Gastroesophageal sphincter (tissue), 4 donors: ENCODE results near the gene DPYD. TPM values are rescaled to one million over a fixed set of nuclear protein-coding genes. Genes with fewer than 3 reads are reported as not detected.

Experiments
- ATAC-seq: fragments of 150-250 bp; one replicate; pipeline ENCODE4 v1.9.1; 2016; ENCODE audit warnings: mild to moderate bottlenecking, moderate library complexity
- H3K27ac ChIP-seq, 4 donors: fragments of 200-600 bp; sonication (generic) in 3 of 4; 1 replicate in 3 of 4; 2 replicates in 1 of 4; pipeline ENCODE4 v1.5.1; 2016 to 2019
- H3K27me3 ChIP-seq: fragments of 200-600 bp; sonication (generic); one replicate; pipeline ENCODE4 v1.5.1; 2019
- H3K36me3 ChIP-seq, 2 donors: fragments of 200-600 bp; sonication (generic); one replicate each; pipeline ENCODE4 v1.5.1; 2019; ENCODE audit warnings: control low read depth in 1 of 2
- H3K4me1 ChIP-seq, 3 donors: fragments of 200-600 bp; sonication (generic); 1 replicate in 2 of 3; 2 replicates in 1 of 3; pipeline ENCODE4 v1.5.1; 2016 to 2019; ENCODE audit warnings: control low read depth in 2 of 3
- H3K4me3 ChIP-seq, 2 donors: fragments of 200-600 bp; sonication (generic); one replicate each; pipeline ENCODE4 v1.5.1; 2019; ENCODE audit warnings: mild to moderate bottlenecking in 1 of 2, moderate library complexity in 1 of 2
- H3K9me3 ChIP-seq, 3 donors: fragments of 200-600 bp; sonication (generic); one replicate each; pipeline ENCODE4 v1.5.1; 2017 to 2019; ENCODE audit warnings: control low read depth in 2 of 3
- EP300 ChIP-seq: sonication (generic); formaldehyde crosslinking; IDR thresholded peaks from one replicate; pipeline ENCODE4 v1.6.1; 2017; ENCODE audit warnings: antibody characterized with exemption, mild to moderate bottlenecking
- POLR2A ChIP-seq, 2 donors: fragments of 450-650 bp; IDR thresholded peaks; one replicate each; pipeline ENCODE4 v1.6.1; 2017; ENCODE audit warnings: antibody characterized with exemption in 2 of 2, mild to moderate bottlenecking in 2 of 2, moderate library complexity in 1 of 2
- POLR2AphosphoS5 ChIP-seq: sonication (generic); formaldehyde crosslinking; IDR thresholded peaks from one replicate; pipeline ENCODE4 v1.6.1; 2017; ENCODE audit warnings: antibody characterized with exemption
- WGBS, 2 donors: methylation state at CpG; one replicate each; pipeline ENCODE4 v1.1.5; 2018; ENCODE audit warnings: low coverage in 1 of 2; 5-methylcytosine and 5-hydroxymethylcytosine counted together
- total RNA-seq, 4 donors: library from RNA; depleted of rRNA; stranded (reverse); fragments of >200 nt; gene quantifications; one replicate each; pipeline ENCODE4 v1.1.0, GENCODE V29; 2016
- TF ChIP-seq, protein P1 (sequence below), 4 experiments: fragments of 200-600 bp in 2 of 4; fragments of 450-650 bp in 2 of 4; sonication (generic) in 1 of 4; IDR thresholded peaks; one replicate each; pipeline ENCODE4 v1.5.1; 2017 to 2019; ENCODE audit warnings: antibody characterized with exemption in 4 of 4, mild to moderate bottlenecking in 2 of 4, moderate library complexity in 2 of 4

The DPYD gene
- total RNA-seq, 4 donors from 2014 or later, result 31.2 to 53.0 (median 43.2) TPM

DNA sequence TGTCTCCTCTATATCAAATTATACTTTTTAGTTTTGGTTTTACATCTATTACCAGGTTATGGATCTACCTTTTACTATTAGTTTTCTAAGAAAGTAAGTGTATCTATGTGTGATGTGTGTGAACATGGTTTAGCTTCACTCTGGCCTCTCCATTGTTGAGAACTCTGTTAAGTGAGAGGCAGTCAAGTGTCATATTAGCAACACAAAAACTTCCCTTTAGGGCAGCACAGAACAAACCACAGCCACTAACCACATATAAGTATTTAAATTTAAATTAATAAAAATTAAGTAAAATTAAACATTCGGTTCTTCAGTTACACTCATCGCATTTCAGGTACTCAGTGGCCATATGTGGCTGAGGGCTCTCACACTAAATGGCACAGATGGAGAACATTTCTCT is 96.6 kb downstream of the DPYD start:
- ATAC-seq, result no peak
- Histone ChIP-seq H3K27me3 (no peaks in the 10 kb centered on the region), H3K27ac (no peak overlapping the region), H3K4me3 (no peak overlapping the region), H3K9me3 (no peaks in the 10 kb centered on the region), H3K4me1 (no peaks in the 10 kb centered on the region), H3K36me3 (no peaks in the 10 kb centered on the region)
- WGBS, 2 donors, result 86 to 91% methylated on average over 1 to 2 of the region's 2 CpGs
- no peak for TF ChIP-seq EP300
- no peak for TF ChIP-seq POLR2A (IDR thresholded peaks at IDR 0.05)
- TF ChIP-seq POLR2AphosphoS5, result no peak
- TF ChIP-seq, protein P1, sequence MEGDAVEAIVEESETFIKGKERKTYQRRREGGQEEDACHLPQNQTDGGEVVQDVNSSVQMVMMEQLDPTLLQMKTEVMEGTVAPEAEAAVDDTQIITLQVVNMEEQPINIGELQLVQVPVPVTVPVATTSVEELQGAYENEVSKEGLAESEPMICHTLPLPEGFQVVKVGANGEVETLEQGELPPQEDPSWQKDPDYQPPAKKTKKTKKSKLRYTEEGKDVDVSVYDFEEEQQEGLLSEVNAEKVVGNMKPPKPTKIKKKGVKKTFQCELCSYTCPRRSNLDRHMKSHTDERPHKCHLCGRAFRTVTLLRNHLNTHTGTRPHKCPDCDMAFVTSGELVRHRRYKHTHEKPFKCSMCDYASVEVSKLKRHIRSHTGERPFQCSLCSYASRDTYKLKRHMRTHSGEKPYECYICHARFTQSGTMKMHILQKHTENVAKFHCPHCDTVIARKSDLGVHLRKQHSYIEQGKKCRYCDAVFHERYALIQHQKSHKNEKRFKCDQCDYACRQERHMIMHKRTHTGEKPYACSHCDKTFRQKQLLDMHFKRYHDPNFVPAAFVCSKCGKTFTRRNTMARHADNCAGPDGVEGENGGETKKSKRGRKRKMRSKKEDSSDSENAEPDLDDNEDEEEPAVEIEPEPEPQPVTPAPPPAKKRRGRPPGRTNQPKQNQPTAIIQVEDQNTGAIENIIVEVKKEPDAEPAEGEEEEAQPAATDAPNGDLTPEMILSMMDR (IDR thresholded peaks at IDR 0.05), result no peak

DNA sequence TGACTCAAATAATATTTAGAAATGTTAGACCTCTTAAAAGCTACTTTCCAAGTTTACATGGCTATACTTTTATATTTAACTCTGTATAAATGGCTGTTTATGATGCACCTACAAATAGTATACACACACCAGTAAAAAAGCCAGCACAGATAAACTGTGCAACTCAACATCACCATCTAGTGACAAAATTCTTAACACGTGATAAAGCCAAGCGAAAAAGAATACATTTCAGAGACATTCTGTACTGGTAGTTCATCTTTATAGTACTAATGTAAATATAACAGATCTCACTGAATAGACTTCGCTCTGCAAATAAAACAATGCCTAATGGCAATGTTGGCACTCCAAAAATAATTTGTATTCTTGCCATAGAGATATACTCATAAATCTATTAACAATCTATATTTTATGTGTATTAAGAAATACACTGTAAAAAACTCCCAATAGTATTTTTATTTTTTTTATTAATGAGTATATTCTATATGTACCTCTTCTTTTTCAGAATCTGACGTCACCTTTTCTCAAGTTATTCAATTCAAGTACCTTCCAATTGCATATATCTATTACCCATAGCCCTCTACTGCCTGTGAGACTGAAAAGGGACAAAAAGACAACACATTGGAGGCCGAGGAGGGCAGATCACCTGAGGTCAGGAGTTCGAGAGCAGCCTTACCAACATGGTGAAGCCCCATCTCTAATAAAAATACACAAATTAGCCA is 100.2 kb downstream of the DPYD start:
- ATAC-seq, result no peak
- Histone ChIP-seq H3K27ac (no peak overlapping the region), H3K9me3 (no peaks in the 10 kb centered on the region), H3K27me3 (no peaks in the 10 kb centered on the region), H3K4me1 (no peaks in the 10 kb centered on the region), H3K4me3 (no peak overlapping the region), H3K36me3 (no peaks in the 10 kb centered on the region)
- TF ChIP-seq POLR2AphosphoS5, result no peak
- TF ChIP-seq, protein P1 (IDR thresholded peaks at IDR 0.05), result peak in 3 of 4 experiments; percentile 11 to 47 (median 23)
- WGBS, 2 donors, result 46 to 64% methylated on average over 4 to 6 of the region's 6 CpGs

DNA sequence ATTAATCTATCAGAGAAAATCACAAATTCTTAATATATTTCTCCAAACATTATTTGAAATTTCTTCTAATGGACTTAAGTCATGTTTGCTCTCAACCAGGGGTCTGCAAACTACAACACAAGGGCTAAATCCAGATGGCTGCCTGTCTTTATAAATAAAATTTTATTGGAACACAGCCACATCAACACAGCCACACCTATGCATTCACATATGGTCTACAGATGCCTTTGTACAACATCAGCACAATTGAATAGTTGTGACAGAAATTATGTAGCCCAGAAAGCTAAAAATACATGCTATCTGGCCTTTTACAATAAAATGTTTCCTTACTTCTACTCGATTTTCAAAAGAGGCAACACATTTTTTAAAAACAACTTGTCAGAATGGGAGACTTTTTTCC is 103.9 kb downstream of the DPYD start:
- 70 to 77% methylated on average over 1 of the region's 1 CpG for WGBS, 2 donors
- H3K27me3 ChIP-seq, result no peaks in the 10 kb centered on the region
- ATAC-seq, result no peak

DNA sequence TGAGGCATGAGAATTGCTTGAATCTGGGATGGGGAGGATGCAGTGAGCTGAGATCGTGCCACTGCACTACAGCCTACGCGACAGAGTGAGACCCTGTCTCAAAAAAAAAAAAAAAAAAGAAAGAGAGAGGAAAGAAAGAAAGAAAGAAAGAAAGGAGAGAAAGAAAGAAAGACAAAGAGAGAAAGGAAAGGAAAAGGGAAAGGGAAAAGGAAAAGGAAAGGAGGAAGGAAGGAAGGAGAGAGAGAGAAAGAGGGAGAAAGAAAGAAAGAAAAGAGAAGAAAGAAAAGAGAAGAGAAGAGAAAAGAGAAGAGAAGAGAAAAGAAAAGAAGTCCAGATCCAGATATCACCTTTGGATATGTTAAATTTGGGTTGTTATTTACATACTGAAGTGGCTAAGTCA is 106.0 kb downstream of the DPYD start:
- WGBS, 2 donors, result no CpG with 5 or more reads among the region's 3 CpGs
- Histone ChIP-seq H3K4me1 (no peaks in the 10 kb centered on the region), H3K27ac (no peak overlapping the region), H3K36me3 (no peaks in the 10 kb centered on the region), H3K4me3 (no peak overlapping the region), H3K9me3 (no peaks in the 10 kb centered on the region), H3K27me3 (no peaks in the 10 kb centered on the region)
- TF ChIP-seq, protein P1 (IDR thresholded peaks at IDR 0.05), result no peak
- TF ChIP-seq POLR2AphosphoS5 (no peak), POLR2A (IDR thresholded peaks at IDR 0.05) (no peak), EP300 (no peak)
- no peak for ATAC-seq

More for the DNA sequence above, 103.9 kb downstream of the DPYD start:
- H3K36me3 ChIP-seq, result no peaks in the 10 kb centered on the region
- H3K4me1 ChIP-seq, result no peaks in the 10 kb centered on the region
- H3K9me3 ChIP-seq, result no peaks in the 10 kb centered on the region
- no peak overlapping the region for H3K27ac ChIP-seq
- no peak for TF ChIP-seq POLR2A (IDR thresholded peaks at IDR 0.05)
- TF ChIP-seq POLR2AphosphoS5, result no peak
- TF ChIP-seq EP300, result no peak
- TF ChIP-seq, protein P1 (IDR thresholded peaks at IDR 0.05), result no peak
- no peak overlapping the region for H3K4me3 ChIP-seq

DNA sequence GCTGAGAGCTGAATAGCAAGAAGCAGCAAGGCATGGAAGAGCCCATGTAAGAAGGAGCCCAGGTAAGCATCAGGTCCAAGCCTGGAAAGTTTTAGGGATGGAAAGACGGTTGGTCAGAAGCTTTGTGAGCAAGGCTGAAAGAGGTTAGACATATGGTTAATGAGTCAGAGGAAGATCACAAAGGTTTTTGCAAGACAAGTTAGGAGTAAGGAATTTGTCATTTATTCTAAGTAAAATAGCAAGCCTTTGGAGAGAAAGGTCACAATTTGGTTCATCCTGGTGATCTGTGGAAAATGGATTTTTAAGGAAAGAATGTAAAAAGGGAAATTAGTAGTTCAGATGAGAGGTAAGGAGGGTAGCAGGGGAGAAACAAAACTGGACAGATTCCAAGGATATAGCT is 106.7 kb downstream of the DPYD start:
- H3K27me3 ChIP-seq, result no peaks in the 10 kb centered on the region
- no peak overlapping the region for H3K4me3 ChIP-seq
- no peak for ATAC-seq
- H3K27ac ChIP-seq, result no peak overlapping the region
- no peaks in the 10 kb centered on the region for H3K36me3 ChIP-seq
- no peaks in the 10 kb centered on the region for H3K4me1 ChIP-seq
- no peak for TF ChIP-seq EP300
- TF ChIP-seq POLR2A (IDR thresholded peaks at IDR 0.05), result no peak
- TF ChIP-seq, protein P1 (IDR thresholded peaks at IDR 0.05), result no peak
- TF ChIP-seq POLR2AphosphoS5, result no peak
- H3K9me3 ChIP-seq, result no peaks in the 10 kb centered on the region
- WGBS, 2 donors, result 80 to 86% methylated on average over 1 of the region's 1 CpG
